Measurements from ENCODE around the gene KDELR1. TPM values are rescaled to one million over a fixed set of nuclear protein-coding genes. Genes with fewer than 3 reads are reported as not detected.

The KDELR1 gene
- total RNA-seq, 1 donor from 2014 or later, result 70.9 TPM

DNA sequence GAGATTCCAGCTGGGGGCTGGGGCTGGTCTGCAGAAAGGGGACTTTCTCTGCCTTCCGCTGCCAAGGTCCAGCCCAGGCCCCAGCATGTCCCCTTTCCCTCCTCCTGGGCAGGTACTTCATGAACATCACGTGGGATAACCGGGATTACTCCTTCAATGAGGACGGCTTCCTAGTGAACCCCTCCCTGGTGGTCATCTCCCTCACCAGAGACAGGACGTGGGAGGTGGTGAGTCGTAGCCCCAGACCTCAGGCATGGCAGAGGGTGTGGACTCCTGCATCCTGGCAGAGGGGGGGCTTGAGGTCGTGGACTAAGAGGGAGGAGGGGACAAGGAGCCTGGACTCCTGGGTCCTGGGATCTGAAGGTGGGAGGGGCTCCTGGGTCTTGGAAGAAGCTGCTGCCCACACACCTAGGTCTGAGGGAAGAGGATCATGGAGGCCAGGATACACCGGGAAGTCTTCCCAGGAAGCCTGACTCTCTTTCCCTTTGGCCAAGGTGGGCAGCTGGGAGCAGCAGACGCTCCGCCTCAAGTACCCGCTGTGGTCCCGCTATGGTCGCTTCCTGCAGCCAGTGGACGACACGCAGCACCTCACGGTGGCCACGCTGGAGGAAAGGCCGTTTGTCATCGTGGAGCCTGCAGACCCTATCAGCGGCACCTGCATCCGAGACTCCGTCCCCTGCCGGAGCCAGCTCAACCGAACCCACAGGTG is 22.7 kb upstream of the KDELR1 start:
- Mint-ChIP-seq H3K36me3 (ENCODE audit: low read depth) (no peaks in the 10 kb centered on the region), H3K9me3 (no peaks in the 10 kb centered on the region), H3K4me3 (no peak overlapping the region), H3K4me1 (ENCODE audit: low read depth) (peaks cover 20% of the 10 kb centered on the region), H3K27me3 (ENCODE audit: insufficient read depth) (peaks cover 24% of the 10 kb centered on the region), H3K27ac (no peak overlapping the region)
- intact Hi-C loops (cut with micrococcal nuclease), result loop anchor here (10.0 kb wide), 1 partner anchor 331 kb away; the partner anchor contains the start of genes IZUMO1 and RASIP1
- DNase-seq (ENCODE audit: low spot score), result no peak

DNA sequence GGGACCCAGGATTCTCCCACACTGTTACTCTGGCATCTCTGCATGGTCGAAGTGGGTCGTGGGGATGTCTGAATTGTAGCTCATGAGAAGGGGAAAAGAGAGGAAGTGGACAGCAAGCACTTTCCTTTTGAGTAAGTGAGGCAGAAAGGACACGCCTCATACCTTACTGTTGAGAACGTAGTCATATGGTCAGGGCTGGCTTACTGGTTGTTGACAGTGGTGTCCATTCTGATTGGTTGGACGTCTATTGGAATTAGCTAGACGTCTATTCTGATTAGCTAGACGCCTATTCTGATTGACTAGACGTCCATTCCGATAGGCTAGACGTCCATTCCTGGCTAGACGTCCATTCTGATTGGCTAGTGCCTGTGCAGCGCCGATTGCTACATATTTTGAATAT is 14.5 kb upstream of the KDELR1 start:
- DNase-seq (ENCODE audit: low spot score), result no peak
- no peaks in the 10 kb centered on the region for H3K9me3 Mint-ChIP-seq
- H3K4me1 Mint-ChIP-seq (ENCODE audit: low read depth), result no peaks in the 10 kb centered on the region
- no peaks in the 10 kb centered on the region for H3K36me3 Mint-ChIP-seq (ENCODE audit: low read depth)
- no peak overlapping the region for H3K27ac Mint-ChIP-seq
- intact Hi-C loops (cut with micrococcal nuclease), result no loop called here
- H3K27me3 Mint-ChIP-seq (ENCODE audit: insufficient read depth), result peaks cover 16% of the 10 kb centered on the region
- no peak overlapping the region for H3K4me3 Mint-ChIP-seq

DNA sequence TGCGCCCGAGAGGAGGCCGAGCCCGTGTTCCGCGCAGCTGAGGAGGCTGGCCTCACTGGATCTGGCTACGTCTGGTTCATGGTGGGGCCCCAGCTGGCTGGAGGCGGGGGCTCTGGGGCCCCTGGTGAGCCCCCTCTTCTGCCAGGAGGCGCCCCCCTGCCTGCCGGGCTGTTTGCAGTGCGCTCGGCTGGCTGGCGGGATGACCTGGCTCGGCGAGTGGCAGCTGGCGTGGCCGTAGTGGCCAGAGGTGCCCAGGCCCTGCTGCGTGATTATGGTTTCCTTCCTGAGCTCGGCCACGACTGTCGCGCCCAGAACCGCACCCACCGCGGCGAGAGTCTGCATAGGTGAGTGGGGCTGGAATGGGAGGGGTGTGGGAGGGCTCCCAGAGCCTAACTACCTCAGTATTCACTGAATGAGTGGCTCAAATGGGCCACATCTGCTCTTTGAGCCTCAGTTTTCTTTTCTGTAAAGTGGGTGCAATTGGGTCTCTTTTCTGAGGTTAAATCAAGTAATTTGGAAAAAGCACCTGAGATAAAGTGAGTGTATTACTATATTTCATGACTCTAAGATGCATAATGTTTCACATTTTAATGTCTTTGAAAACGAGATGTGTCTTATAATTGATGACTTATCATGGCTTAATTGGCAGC is 13.8 kb upstream of the KDELR1 start:
- Mint-ChIP-seq H3K36me3 (ENCODE audit: low read depth) (no peaks in the 10 kb centered on the region), H3K27me3 (ENCODE audit: insufficient read depth) (peaks cover 14% of the 10 kb centered on the region), H3K27ac (no peak overlapping the region), H3K9me3 (no peaks in the 10 kb centered on the region), H3K4me1 (ENCODE audit: low read depth) (peaks cover 4% of the 10 kb centered on the region), H3K4me3 (no peak overlapping the region)
- intact Hi-C loops (cut with micrococcal nuclease), result no loop called here
- DNase-seq (ENCODE audit: low spot score), result no peak

DNA sequence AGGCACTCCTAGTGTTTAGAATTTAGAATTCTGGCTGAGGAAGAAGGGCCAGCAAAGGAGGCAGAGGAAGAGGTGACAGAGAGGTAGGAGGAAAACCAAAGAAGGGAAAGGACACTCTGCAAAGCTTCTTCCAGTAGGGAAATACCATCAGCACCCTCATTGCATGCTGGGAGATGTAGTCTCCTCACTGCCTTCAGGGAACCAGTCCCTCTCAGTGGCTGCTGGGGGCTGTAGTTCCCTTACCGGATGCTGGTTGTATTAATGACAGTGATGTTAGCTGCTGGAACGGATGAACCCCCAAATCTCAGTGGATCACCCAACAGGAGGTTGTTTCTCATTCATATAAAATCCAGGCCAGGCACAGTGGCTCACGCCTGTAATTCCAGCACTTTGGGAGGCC is 12.3 kb upstream of the KDELR1 start:
- intact Hi-C loops (cut with micrococcal nuclease), result no loop called here
- Mint-ChIP-seq H3K4me1 (ENCODE audit: low read depth) (peaks cover 18% of the 10 kb centered on the region), H3K27ac (no peak overlapping the region), H3K4me3 (no peak overlapping the region), H3K27me3 (ENCODE audit: insufficient read depth) (peaks cover 18% of the 10 kb centered on the region), H3K9me3 (no peaks in the 10 kb centered on the region), H3K36me3 (ENCODE audit: low read depth) (no peaks in the 10 kb centered on the region)
- DNase-seq (ENCODE audit: low spot score), result peak; percentile 28

DNA sequence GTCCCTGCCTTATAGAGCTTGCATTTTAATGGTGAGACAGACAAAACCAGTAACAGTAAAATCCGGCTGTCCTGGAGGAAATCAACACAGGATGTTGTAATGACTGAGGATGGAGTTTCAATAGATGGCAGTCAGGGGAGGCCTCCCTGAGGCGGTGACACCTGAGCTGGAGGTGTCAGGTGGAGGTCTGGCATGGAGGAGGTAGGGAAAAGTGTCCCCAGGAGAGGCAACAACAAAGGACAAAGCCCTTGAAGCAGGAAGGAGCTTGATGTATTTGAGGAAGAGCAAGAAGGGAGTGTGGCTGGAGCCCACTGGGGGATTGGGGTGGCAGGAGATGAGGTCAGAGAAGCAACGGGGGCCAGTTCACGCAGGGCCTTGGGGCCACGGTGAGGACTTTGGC is 9.9 kb upstream of the KDELR1 start:
- intact Hi-C loops (cut with micrococcal nuclease), result no loop called here
- no peak overlapping the region for H3K4me3 Mint-ChIP-seq

DNA sequence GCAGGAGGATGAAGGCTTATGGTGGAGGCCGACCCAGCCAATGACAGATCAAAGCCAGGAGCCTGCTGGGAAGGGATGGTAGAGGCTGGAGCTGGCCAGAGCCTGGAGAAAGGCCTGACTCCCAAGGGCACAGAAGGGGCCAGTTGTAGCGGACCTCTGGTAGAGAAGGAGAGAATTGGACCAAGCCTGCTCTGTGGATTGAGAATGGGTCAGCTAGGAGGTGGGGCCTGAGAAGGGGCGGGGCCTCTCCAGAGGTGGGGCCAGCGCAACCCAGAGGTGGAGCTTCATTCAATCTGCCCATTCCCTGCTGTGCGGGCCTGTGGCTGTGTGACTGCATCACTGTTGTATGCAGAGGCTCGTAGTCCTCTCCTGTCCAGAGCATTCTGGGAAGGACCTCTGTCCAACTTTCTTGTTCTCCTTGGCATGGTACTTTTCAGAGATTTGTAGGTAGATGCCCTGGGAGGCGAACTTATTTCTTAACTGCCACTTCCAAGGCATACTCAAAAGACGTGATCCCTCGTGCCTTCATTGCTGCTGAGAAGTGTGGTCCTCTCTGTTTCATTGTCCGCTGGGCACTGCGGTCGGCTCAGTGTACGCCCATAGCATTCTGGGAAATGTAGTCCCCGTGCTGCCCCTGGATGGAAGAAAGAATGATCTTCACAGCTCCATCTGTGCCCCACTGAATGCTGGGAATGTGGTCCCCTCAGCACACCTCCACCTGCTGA is 8.8 kb upstream of the KDELR1 start:
- intact Hi-C loops (cut with micrococcal nuclease), result no loop called here

More for the DNA sequence above, 9.9 kb upstream of the KDELR1 start:
- H3K4me1 Mint-ChIP-seq (ENCODE audit: low read depth), result peaks cover 31% of the 10 kb centered on the region
- H3K9me3 Mint-ChIP-seq, result no peaks in the 10 kb centered on the region
- DNase-seq (ENCODE audit: low spot score), result no peak
- H3K27ac Mint-ChIP-seq, result no peak overlapping the region
- peaks cover 20% of the 10 kb centered on the region for H3K27me3 Mint-ChIP-seq (ENCODE audit: insufficient read depth)
- H3K36me3 Mint-ChIP-seq (ENCODE audit: low read depth), result peaks cover 7% of the 10 kb centered on the region

DNA sequence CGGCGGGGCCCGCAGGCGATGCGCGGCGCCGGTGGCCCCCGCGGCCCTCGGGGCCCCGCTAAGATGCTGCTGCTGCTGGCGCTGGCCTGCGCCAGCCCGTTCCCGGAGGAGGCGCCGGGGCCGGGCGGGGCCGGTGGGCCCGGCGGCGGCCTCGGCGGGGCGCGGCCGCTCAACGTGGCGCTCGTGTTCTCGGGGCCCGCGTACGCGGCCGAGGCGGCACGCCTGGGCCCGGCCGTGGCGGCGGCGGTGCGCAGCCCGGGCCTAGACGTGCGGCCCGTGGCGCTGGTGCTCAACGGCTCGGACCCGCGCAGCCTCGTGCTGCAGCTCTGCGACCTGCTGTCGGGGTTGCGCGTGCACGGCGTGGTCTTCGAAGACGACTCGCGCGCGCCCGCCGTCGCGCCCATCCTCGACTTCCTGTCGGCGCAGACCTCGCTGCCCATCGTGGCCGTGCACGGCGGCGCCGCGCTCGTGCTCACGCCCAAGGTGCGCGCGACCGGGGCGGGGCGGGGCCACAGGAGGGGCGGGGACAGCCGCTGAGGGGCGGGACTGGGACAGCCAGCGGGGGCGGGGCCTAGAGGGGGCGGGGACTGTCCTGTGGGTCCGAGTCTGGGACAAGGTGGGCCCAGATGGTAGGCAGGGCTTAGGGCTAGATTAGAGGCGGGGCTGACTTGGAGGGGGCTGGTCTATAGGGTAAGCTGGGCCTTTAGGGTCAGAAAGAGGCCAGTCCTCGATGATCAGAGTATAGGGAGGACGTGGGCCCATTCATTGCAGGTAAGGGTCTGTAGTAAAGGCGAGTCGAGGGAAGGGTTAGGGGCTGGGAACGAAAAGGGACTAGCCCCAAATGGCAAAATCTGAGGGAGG is 7.3 kb upstream of the KDELR1 start:
- intact Hi-C loops (cut with micrococcal nuclease), result loop anchor here (1.0 to 5.0 kb wide), 6 partner anchors 7 to 114 kb away; partner anchors contain the start of genes GRWD1, KDELR1, LMTK3 and SYNGR4
- Mint-ChIP-seq H3K27ac (peak overlapping the region; percentile 34), H3K36me3 (ENCODE audit: low read depth) (peaks cover 7% of the 10 kb centered on the region), H3K4me1 (ENCODE audit: low read depth) (peaks cover 31% of the 10 kb centered on the region), H3K9me3 (no peaks in the 10 kb centered on the region), H3K27me3 (ENCODE audit: insufficient read depth) (peaks cover 39% of the 10 kb centered on the region), H3K4me3 (peak overlapping the region; percentile 53)
- peak; percentile 84 for DNase-seq (ENCODE audit: low spot score)

More for the DNA sequence above, 8.8 kb upstream of the KDELR1 start:
- Mint-ChIP-seq H3K27ac (no peak overlapping the region), H3K4me3 (peak overlapping the region; percentile 45), H3K27me3 (ENCODE audit: insufficient read depth) (peaks cover 28% of the 10 kb centered on the region), H3K4me1 (ENCODE audit: low read depth) (peaks cover 31% of the 10 kb centered on the region), H3K9me3 (no peaks in the 10 kb centered on the region), H3K36me3 (ENCODE audit: low read depth) (peaks cover 7% of the 10 kb centered on the region)
- no peak for DNase-seq (ENCODE audit: low spot score)

DNA sequence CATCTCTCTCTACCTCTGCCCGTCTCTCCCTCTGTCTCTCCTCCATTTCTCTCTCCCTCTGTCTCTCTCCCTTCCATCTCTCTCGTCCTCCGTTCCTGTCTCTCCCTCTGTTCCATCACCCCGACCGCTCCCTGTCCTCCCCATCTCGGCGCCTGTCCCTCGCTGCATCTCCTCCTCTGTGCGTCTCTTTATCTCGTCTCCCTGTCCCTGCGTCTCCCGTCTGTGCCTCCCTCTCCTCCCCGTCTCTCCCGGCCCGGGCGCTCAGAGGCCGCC is 6.7 kb upstream of the KDELR1 start:
- Mint-ChIP-seq H3K36me3 (ENCODE audit: low read depth) (peaks cover 7% of the 10 kb centered on the region), H3K27ac (peak overlapping the region; percentile 89), H3K4me1 (ENCODE audit: low read depth) (peaks cover 31% of the 10 kb centered on the region), H3K27me3 (ENCODE audit: insufficient read depth) (peaks cover 41% of the 10 kb centered on the region), H3K9me3 (no peaks in the 10 kb centered on the region), H3K4me3 (peak overlapping the region; percentile 93)
- no peak for DNase-seq (ENCODE audit: low spot score)
- intact Hi-C loops (cut with micrococcal nuclease), result loop anchor here (1.0 to 5.0 kb wide), 4 partner anchors 33 to 114 kb away; partner anchors contain the start of genes GRWD1, LMTK3 and SYNGR4

DNA sequence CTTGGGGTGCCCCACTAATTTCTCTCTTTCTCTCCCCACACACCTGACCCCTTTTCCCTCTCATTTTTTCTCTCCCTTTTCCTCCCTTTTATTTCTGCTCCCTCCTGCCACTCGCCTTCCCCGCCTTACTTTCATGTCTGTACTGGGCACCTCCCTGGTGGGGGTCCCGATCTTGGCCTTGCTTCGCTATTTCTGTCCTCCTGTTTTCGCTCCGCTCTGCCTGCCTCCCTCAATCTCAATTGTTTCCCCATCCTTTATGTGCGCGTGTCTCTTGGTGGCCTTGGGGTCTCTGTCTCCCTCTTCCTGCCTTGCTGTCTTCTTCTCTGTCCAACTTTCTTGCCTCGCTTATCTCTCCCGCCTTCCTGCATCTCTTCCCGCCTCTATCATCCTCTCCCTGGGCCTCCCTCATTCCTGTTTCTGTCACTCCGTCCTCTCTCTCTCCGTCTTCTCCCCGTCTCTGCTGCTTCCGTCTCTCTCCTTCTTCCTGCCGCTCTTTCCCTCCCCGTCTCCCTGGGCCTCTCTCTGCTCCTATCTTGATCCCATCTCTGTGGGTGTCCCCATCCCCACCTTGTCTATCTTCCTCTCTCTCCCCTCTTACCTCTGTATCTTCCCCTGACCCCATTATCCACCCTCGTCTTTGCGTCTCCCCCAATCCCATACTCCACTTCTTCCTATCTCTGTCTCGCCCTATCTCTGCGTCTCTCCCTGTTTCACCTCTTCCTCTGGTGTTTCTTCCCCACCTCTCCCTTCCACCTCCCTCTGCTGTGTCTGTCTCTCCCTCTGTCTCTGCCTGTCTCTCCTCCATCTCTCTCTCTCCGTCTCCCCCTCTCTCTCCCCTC is 6.1 kb upstream of the KDELR1 start:
- peaks cover 46% of the 10 kb centered on the region for H3K27me3 Mint-ChIP-seq (ENCODE audit: insufficient read depth)
- DNase-seq (ENCODE audit: low spot score), result no peak
- H3K27ac Mint-ChIP-seq, result peak overlapping the region; percentile 89
- H3K4me3 Mint-ChIP-seq, result peak overlapping the region; percentile 93
- intact Hi-C loops (cut with micrococcal nuclease), result loop anchor here (1.0 to 5.0 kb wide), 4 partner anchors 33 to 115 kb away; partner anchors contain the start of genes GRWD1, LMTK3 and SYNGR4
- peaks cover 7% of the 10 kb centered on the region for H3K36me3 Mint-ChIP-seq (ENCODE audit: low read depth)
- peaks cover 33% of the 10 kb centered on the region for H3K4me1 Mint-ChIP-seq (ENCODE audit: low read depth)
- no peaks in the 10 kb centered on the region for H3K9me3 Mint-ChIP-seq

DNA sequence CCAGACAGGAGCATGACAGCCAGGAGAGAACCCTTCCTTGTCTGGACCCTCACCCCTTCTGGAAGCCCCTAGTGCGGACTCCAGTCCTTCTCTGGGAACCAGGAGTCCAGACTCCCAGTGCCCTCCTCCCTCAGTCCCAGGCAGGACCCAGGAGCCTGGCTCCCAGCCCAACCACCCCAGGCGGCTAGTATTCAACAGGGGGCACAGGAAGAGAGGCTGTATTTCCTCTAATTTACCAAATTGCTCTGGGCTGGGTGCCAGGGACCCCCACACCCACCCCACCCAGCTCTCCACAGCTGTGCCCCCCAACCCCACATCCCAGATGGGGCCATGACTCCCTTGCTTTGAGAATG is 5.4 kb upstream of the KDELR1 start:
- DNase-seq (ENCODE audit: low spot score), result no peak
- H3K9me3 Mint-ChIP-seq, result no peaks in the 10 kb centered on the region
- H3K36me3 Mint-ChIP-seq (ENCODE audit: low read depth), result peaks cover 7% of the 10 kb centered on the region
- intact Hi-C loops (cut with micrococcal nuclease), result loop anchor here (5.0 kb wide), 1 partner anchor 116 kb away; the partner anchor contains the start of gene LMTK3
- peaks cover 36% of the 10 kb centered on the region for H3K4me1 Mint-ChIP-seq (ENCODE audit: low read depth)
- H3K27me3 Mint-ChIP-seq (ENCODE audit: insufficient read depth), result peaks cover 49% of the 10 kb centered on the region
- no peak overlapping the region for H3K27ac Mint-ChIP-seq
- H3K4me3 Mint-ChIP-seq, result no peak overlapping the region

DNA sequence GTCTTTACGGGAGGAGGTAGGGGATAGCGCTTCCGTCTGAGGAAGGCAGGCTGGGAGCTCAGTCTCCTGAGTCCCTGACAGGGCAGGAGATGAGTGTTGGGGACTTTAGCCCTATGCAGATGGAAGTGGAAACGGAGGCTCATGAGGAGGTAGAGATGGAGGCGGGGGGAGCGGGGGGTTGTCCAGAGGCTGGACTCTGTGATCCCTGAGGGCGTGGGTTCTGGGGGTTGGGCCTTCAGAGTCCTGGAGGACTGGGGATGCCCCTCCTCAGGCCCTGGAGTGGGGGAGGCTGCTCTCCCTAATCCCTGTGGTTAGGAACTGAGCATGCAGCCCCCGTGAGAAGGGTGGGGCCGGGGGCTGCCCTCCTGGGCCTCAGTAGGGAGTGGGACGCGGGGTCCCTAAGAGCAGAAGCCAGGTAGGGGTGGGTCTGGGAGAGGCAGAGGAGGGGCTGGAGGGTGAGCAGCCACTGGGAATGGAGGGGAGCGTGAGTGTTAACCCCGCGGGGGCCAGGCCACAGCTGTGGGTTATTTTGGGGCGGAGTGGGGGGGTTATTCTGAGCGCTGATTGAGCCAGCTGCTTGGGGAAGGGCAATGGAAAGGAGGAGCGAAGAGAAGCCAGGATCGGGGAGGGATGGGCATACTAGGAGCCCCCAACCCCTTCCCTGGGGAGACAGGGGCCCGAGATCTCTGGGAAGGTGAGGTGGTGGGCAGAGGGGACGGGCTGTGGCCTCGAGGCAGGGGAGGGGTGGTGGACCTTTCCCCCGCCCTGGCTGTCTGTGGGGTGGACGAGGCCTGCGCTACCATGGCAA is 4.9 kb upstream of the KDELR1 start:
- peaks cover 52% of the 10 kb centered on the region for H3K27me3 Mint-ChIP-seq (ENCODE audit: insufficient read depth)

More for the DNA sequence above, 4.9 kb upstream of the KDELR1 start:
- Mint-ChIP-seq H3K27ac (no peak overlapping the region), H3K4me1 (ENCODE audit: low read depth) (peaks cover 40% of the 10 kb centered on the region), H3K9me3 (no peaks in the 10 kb centered on the region), H3K4me3 (peak overlapping the region; percentile 26), H3K36me3 (ENCODE audit: low read depth) (peaks cover 7% of the 10 kb centered on the region)
- DNase-seq (ENCODE audit: low spot score), result no peak
- intact Hi-C loops (cut with micrococcal nuclease), result loop anchor here (5.0 kb wide), 1 partner anchor 116 kb away; the partner anchor contains the start of gene LMTK3
